Caki2 (cell line): ENCODE measurements around the gene FAM168B. TPM values are rescaled to one million over a fixed set of nuclear protein-coding genes. Genes with fewer than 3 reads are reported as not detected.

ENCODE experiments used
- DNase-seq: peaks from one replicate; pipeline ENCODE4 v3.0.0-alpha.2; 2015; ENCODE audit warnings: low read depth
- in situ Hi-C: cut with HindIII; loops from 2 replicates; pipeline ENCODE4 v1.10.0; 2016; ENCODE audit warnings: low sequenced_read_pairs, low pct_unique_long_range_greater_than_20kb, mixed read lengths
- total RNA-seq: library from RNA; depleted of rRNA; stranded (reverse); fragments of >200 nt; shearing (Covaris generic); gene quantifications from 2 replicates; pipeline ENCODE4 v1.2.3, GENCODE V29; 2014; ENCODE audit warnings: low replicate concordance

Gene FAM168B
- total RNA-seq, 1 experiment from 2014 or later, result 108 TPM

GRCh38 chr2:131035112-131035825 is 58.0 kb downstream of the FAM168B start:
- no peak for DNase-seq
- in situ Hi-C loops, result no loop called here

- in situ Hi-C loops, result no loop called here
Observed at GRCh38 chr2:131034122-131035051, 58.9 kb downstream of the FAM168B start.

GRCh38 chr2:131033786-131034121 is 59.5 kb downstream of the FAM168B start:
- in situ Hi-C loops, result no loop called here
- DNase-seq, result no peak

More at GRCh38 chr2:131034122-131035051, 58.9 kb downstream of the FAM168B start:
- DNase-seq, result no peak

- no peak for DNase-seq
- in situ Hi-C loops, result no loop called here
Observed at GRCh38 chr2:131032393-131032836, 60.8 kb downstream of the FAM168B start.

- in situ Hi-C loops, result no loop called here
- DNase-seq, result no peak
Observed at GRCh38 chr2:131031875-131032274, 61.4 kb downstream of the FAM168B start.

GRCh38 chr2:131031431-131031841 is 61.8 kb downstream of the FAM168B start:
- in situ Hi-C loops, result no loop called here
- no peak for DNase-seq

- DNase-seq, result no peak
- in situ Hi-C loops, result no loop called here
Observed at GRCh38 chr2:131030478-131030971, 62.7 kb downstream of the FAM168B start.

GRCh38 chr2:131029812-131030211 is 63.4 kb downstream of the FAM168B start:
- no peak for DNase-seq
- in situ Hi-C loops, result no loop called here

- DNase-seq, result no peak
- in situ Hi-C loops, result no loop called here
Observed at GRCh38 chr2:131027566-131028528, 65.4 kb downstream of the FAM168B start.

GRCh38 chr2:131026919-131027318 is 66.3 kb downstream of the FAM168B start:
- no peak for DNase-seq
- in situ Hi-C loops, result no loop called here

- in situ Hi-C loops, result no loop called here
- no peak for DNase-seq
Observed at GRCh38 chr2:131023758-131024157, 69.5 kb downstream of the FAM168B start.

- in situ Hi-C loops, result no loop called here
- DNase-seq, result no peak
Observed at GRCh38 chr2:131022731-131023130, 70.5 kb downstream of the FAM168B start.

- peak; percentile 24 for DNase-seq
- in situ Hi-C loops, result no loop called here
Observed at GRCh38 chr2:131016826-131017741, 76.2 kb downstream of the FAM168B start.

- in situ Hi-C loops, result no loop called here
- no peak for DNase-seq
Observed at GRCh38 chr2:131015764-131016163, 77.5 kb downstream of the FAM168B start.

GRCh38 chr2:131014141-131014540 is 79.1 kb downstream of the FAM168B start:
- in situ Hi-C loops, result no loop called here
- DNase-seq, result no peak

- DNase-seq, result no peak
- in situ Hi-C loops, result no loop called here
Observed at GRCh38 chr2:131011486-131011885, 81.8 kb downstream of the FAM168B start.

- DNase-seq, result no peak
- in situ Hi-C loops, result no loop called here
Observed at GRCh38 chr2:131010566-131010965, 82.7 kb downstream of the FAM168B start.
